ENCODE measurements around the gene NAE1.

The NAE1 gene

DNA sequence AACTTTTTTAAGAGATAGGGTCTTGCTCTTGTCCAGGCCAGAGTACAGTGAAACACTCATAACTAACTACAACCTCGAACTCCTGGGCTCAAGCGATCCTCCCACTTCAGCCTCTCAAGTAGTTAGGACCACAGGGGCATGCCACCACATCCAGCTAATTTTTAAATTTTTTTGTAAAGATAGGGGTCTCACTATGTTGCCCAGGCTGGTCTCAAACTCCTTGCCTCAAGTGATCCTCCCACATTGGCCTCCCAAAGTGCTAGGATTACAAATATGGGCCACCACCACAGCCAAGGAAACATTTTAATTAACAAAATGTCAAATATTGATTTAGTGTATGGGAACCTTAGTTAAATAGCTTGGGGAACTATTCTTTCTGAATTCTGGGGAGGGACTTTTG, 76.6 kb downstream of the NAE1 start:
- Histone ChIP-seq H4K20me1 (ENCODE audit: insufficient read depth, low read length) (no peaks in the 10 kb centered on the region), H3K27me3 (ENCODE audit: insufficient read depth, low read length) (peaks cover 4% of the 10 kb centered on the region), H3F3A (ENCODE audit: insufficient read depth, low read length) (no peaks in the 10 kb centered on the region), H3K36me3 (ENCODE audit: insufficient read depth, low read length) (peaks cover 5% of the 10 kb centered on the region; the same call in 1 of the 2 replicates), H3K9ac (ENCODE audit: low read length) (no peak overlapping the region), H3K4me1 (ENCODE audit: insufficient read depth, low read length, severe bottlenecking) (peaks cover 21% of the 10 kb centered on the region), H3K79me2 (ENCODE audit: insufficient read depth, low read length) (peaks cover 18% of the 10 kb centered on the region), H3K4me3 (ENCODE audit: low read depth, low read length, poor library complexity, severe bottlenecking) (no peak overlapping the region), H3K4me2 (ENCODE audit: low read length) (no peak overlapping the region), H3K9me3 (ENCODE audit: low read length) (no peaks in the 10 kb centered on the region), H2AFZ (ENCODE audit: low read length) (no peak overlapping the region), H3K9me2 (ENCODE audit: low read depth, low read length) (no peaks in the 10 kb centered on the region), H3K27ac (ENCODE audit: low read depth, low read length, poor library complexity, severe bottlenecking) (no peak overlapping the region)
- TF ChIP-seq EZH2 (IDR thresholded peaks at IDR 0.05; ENCODE audit: borderline replicate concordance, low read length) = no peak
- TF ChIP-seq, protein P1, sequence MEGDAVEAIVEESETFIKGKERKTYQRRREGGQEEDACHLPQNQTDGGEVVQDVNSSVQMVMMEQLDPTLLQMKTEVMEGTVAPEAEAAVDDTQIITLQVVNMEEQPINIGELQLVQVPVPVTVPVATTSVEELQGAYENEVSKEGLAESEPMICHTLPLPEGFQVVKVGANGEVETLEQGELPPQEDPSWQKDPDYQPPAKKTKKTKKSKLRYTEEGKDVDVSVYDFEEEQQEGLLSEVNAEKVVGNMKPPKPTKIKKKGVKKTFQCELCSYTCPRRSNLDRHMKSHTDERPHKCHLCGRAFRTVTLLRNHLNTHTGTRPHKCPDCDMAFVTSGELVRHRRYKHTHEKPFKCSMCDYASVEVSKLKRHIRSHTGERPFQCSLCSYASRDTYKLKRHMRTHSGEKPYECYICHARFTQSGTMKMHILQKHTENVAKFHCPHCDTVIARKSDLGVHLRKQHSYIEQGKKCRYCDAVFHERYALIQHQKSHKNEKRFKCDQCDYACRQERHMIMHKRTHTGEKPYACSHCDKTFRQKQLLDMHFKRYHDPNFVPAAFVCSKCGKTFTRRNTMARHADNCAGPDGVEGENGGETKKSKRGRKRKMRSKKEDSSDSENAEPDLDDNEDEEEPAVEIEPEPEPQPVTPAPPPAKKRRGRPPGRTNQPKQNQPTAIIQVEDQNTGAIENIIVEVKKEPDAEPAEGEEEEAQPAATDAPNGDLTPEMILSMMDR (IDR thresholded peaks at IDR 0.05; ENCODE audit: low read length) = no peak

DNA sequence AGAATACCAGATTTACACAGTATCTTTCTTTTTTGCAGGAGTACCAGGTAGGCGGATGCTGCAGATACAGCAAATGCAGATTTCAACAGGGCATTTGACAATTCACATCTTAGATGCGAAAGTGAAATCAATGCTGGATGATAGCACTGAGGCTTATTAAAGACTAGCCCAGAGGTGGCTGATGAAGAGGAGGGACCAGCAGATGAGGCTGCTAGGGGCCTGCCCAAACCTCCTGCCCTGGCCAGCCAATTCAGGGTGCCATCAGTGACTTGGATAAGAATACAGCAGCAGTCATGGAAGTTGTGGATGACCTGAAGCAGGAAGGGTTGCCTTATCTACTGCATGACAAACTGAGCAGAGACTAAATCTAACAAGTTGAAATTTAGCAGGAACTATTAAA, 77.8 kb downstream of the NAE1 start:
- Histone ChIP-seq H3K36me3 (ENCODE audit: insufficient read depth, low read length) (peaks cover 18% of the 10 kb centered on the region; the same call in 1 of the 2 replicates), H4K20me1 (ENCODE audit: insufficient read depth, low read length) (no peaks in the 10 kb centered on the region), H3K4me3 (ENCODE audit: low read depth, low read length, poor library complexity, severe bottlenecking) (no peak overlapping the region), H3K4me2 (ENCODE audit: low read length) (no peak overlapping the region), H2AFZ (ENCODE audit: low read length) (no peak overlapping the region), H3K27me3 (ENCODE audit: insufficient read depth, low read length) (peaks cover 4% of the 10 kb centered on the region), H3K9me3 (ENCODE audit: low read length) (no peaks in the 10 kb centered on the region), H3K9ac (ENCODE audit: low read length) (no peak overlapping the region), H3K79me2 (ENCODE audit: insufficient read depth, low read length) (peaks cover 18% of the 10 kb centered on the region), H3K4me1 (ENCODE audit: insufficient read depth, low read length, severe bottlenecking) (peaks cover 24% of the 10 kb centered on the region), H3K27ac (ENCODE audit: low read depth, low read length, poor library complexity, severe bottlenecking) (no peak overlapping the region), H3F3A (ENCODE audit: insufficient read depth, low read length) (no peaks in the 10 kb centered on the region), H3K9me2 (ENCODE audit: low read depth, low read length) (no peaks in the 10 kb centered on the region)
- TF ChIP-seq EZH2 (IDR thresholded peaks at IDR 0.05; ENCODE audit: borderline replicate concordance, low read length) = no peak
- TF ChIP-seq, protein P1 (IDR thresholded peaks at IDR 0.05; ENCODE audit: low read length) = no peak
